WERI-Rb-1 (cell line): ENCODE results near the gene SHISA7.
A peak's percentile ranks its signal among the peaks of the same experiment; 100 is the strongest.
"Not testable (repeated sequence)": the region's sequence is repeated elsewhere in the genome, so short reads cannot be mapped to it uniquely, and the experiment has no call there.

Experiments used
- DNase-seq: peaks from one replicate; pipeline ENCODE4 v3.0.0-alpha.2; 2020
- H3K27ac ChIP-seq: fragments of 250-450 bp; sonication (Bioruptor Pico); 2 replicates; pipeline ENCODE4 v1.5.1; 2020; ENCODE audit warnings: mild to moderate bottlenecking, moderate library complexity
- H3K27me3 ChIP-seq: fragments of 250-450 bp; sonication (Bioruptor Pico); 2 replicates; pipeline ENCODE4 v1.5.1; 2021; ENCODE audit warnings: mild to moderate bottlenecking, low read depth, moderate library complexity; ENCODE audit not compliant: insufficient read depth, severe bottlenecking
- H3K36me3 ChIP-seq: fragments of 250-450 bp; sonication (Bioruptor Pico); 2 replicates; pipeline ENCODE4 v1.5.1; 2020; ENCODE audit warnings: mild to moderate bottlenecking, moderate library complexity
- H3K4me3 ChIP-seq: 2 replicates; pipeline ENCODE4 v1.5.1; 2011; ENCODE audit warnings: low read depth, mild to moderate bottlenecking, control low read depth, low read length
- H3K9me3 ChIP-seq: fragments of 250-450 bp; sonication (Bioruptor Pico); 2 replicates; pipeline ENCODE4 v1.5.1; 2021; ENCODE audit warnings: mild to moderate bottlenecking, moderate library complexity; ENCODE audit not compliant: severe bottlenecking
- TF ChIP-seq, protein P1 (sequence below): IDR thresholded peaks from 2 replicates; pipeline ENCODE4 v1.5.1; 2011; ENCODE audit warnings: low read depth, mild to moderate bottlenecking, control low read depth, inconsistent platforms, low read length

SHISA7 gene

DNA sequence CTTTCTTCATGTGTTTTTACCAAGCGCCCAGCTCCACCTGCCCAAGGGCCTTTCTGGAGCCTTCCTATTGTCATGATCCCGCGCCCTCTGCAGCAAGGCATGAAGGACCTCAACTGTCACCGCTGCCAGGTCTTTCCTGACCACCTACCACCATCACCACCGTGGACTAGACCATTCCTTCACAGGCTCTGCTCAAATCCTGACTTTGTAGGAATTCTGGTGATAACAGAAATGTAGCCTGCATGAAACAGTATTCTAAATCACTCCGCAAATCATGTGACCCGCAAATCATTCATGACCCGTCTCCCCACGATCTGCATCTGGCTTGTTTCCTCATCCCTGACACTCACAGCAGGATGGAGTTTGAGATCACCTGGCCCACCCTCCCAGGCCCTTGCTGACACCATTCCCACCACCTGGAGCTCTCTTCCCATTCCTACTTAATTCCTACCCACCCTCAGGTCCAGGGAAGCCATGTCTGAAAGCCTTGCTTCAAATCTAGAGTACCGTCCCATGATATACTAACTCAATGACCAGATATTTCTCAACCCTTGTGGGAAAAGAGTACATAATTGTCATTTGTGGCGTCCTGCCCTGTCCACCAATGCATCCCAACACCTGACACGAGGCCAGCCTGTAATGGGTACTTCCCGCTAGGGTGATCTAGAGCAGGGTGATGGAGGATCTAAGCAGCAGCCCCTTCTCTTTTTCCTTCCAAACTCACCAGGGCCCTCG is 36.8 kb downstream of the SHISA7 start:
- peaks cover 59% of the 10 kb centered on the region for H3K36me3 ChIP-seq
- peak overlapping the region; percentile 100; the same call in 1 of the 2 replicates for H3K27ac ChIP-seq

DNA sequence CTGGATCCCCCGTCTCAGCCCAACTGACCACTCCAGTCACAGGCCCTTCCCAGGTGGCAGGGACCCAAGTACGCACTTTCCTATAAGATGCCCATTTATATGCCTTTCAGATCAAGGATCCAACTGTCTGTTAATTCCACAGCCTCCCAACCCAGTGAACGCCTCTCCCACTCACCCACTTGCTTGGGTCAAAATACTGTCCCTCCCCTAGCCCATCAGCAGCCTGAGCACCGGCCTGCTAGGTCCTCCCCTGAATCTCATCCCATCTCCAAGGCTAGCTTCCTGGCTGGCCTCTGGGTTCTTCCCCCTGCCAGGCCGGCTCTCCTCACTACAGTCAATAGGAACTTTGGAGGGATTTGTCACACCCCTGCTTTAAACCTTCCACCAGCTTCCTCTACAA is 37.5 kb downstream of the SHISA7 start:
- no peaks in the 10 kb centered on the region for H3K27me3 ChIP-seq

More for the DNA sequence above, 36.8 kb downstream of the SHISA7 start:
- H3K4me3 ChIP-seq: peak overlapping the region; percentile 94
- no peak for DNase-seq
- TF ChIP-seq, protein P1, sequence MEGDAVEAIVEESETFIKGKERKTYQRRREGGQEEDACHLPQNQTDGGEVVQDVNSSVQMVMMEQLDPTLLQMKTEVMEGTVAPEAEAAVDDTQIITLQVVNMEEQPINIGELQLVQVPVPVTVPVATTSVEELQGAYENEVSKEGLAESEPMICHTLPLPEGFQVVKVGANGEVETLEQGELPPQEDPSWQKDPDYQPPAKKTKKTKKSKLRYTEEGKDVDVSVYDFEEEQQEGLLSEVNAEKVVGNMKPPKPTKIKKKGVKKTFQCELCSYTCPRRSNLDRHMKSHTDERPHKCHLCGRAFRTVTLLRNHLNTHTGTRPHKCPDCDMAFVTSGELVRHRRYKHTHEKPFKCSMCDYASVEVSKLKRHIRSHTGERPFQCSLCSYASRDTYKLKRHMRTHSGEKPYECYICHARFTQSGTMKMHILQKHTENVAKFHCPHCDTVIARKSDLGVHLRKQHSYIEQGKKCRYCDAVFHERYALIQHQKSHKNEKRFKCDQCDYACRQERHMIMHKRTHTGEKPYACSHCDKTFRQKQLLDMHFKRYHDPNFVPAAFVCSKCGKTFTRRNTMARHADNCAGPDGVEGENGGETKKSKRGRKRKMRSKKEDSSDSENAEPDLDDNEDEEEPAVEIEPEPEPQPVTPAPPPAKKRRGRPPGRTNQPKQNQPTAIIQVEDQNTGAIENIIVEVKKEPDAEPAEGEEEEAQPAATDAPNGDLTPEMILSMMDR: no peak
- peaks cover 12% of the 10 kb centered on the region for H3K9me3 ChIP-seq
- no peaks in the 10 kb centered on the region for H3K27me3 ChIP-seq

DNA sequence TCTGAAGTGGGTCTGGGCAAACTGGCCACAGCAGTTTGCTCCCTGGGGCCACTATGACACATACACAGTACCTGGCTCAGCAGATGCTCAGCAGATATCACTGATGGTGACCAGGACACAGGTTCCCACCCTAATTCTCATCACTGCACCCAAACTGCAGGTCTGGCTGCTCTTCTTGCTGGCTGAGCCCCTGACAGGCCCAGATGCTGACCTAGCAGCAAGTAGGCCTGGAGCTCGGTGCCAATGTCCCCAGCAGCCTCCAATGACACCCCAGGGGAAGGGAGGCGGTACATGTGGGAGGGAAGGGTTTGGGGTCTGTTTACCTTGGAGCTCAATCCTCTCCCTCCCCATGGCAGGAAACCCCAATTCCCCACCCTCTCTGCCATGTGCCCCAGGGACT is 40.6 kb downstream of the SHISA7 start:
- TF ChIP-seq, protein P1: no peak
- no peak overlapping the region for H3K4me3 ChIP-seq
- no peaks in the 10 kb centered on the region for H3K9me3 ChIP-seq
- no peak for DNase-seq
- H3K27ac ChIP-seq: no peak overlapping the region; the same call in 1 of the 2 replicates
- H3K27me3 ChIP-seq: no peaks in the 10 kb centered on the region
- H3K36me3 ChIP-seq: peaks cover 68% of the 10 kb centered on the region

More for the DNA sequence above, 37.5 kb downstream of the SHISA7 start:
- Histone ChIP-seq H3K9me3 (peaks cover 12% of the 10 kb centered on the region), H3K36me3 (peaks cover 64% of the 10 kb centered on the region), H3K27ac (no peak overlapping the region; the same call in 1 of the 2 replicates), H3K4me3 (no peak overlapping the region)
- no peak for DNase-seq
- TF ChIP-seq, protein P1: no peak

DNA sequence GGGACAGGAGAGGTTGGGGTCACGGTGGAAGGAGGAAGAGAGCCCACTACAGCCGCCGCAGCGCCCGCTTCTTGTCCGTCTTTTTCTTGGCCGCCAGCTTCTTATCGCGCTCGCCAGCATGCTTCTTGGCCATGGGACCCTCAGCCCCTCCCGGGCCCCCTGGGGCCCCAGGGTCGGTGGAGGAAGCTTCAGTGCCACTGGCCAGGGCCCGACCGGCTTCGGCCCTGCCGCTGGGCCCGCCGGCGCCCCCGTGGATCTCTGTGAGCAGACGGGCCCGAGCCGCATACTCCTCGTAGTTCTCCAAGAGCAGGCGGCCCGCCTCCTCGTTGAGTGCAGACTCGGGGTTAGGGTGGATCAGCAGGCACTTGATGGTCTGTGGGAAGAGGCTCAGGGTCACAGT is 41.7 kb downstream of the SHISA7 start:
- not testable (repeated sequence) for H3K27me3 ChIP-seq, H3K9me3 ChIP-seq, DNase-seq, H3K4me3 ChIP-seq, H3K27ac ChIP-seq
- H3K36me3 ChIP-seq: peaks cover 58% of the 10 kb centered on the region

DNA sequence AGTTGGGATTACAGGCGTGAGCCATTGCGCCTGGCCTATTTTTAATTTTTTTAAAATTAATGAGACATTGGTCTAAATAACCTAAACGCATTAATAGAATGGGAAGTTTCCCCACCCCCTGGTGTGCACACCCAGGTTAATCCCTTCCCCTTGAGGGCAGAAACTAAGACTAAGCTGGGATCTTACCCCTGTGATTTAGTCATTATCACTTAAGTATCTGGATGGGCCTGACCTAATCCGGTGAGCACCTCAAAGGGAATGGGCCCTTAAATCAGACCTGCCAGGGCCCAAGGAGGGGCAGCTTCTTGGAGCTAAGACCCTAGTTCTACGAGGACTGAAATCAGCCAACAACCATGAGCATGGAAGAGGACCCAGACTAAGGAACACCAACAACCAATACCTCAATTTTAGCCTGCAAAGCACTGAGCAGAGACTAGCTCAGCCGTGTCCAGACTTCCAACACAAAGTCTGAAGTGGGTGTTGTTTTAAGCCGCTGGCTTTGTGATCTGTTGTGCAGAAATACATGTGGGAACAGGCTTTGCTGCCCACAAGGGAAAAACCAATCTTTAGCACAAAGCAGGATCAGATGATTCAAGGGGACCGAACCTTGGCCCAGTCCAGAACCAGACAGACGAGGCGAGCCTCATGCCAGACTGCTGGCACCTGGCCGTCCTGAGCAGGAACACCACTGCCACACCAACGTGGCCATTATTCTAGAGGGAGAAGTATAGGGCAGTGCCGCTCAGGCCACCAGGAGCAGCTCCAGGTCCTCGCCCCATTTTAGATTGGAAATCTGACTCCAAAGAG is 42.6 kb downstream of the SHISA7 start:
- Histone ChIP-seq H3K4me3 (no peak overlapping the region), H3K36me3 (peaks cover 49% of the 10 kb centered on the region), H3K9me3 (no peaks in the 10 kb centered on the region), H3K27ac (peak overlapping the region; percentile 69), H3K27me3 (no peaks in the 10 kb centered on the region)
- DNase-seq: peak; percentile 79
- TF ChIP-seq, protein P1: no peak
